Lower leg skin (tissue), 4 donors: ENCODE results near the gene CEACAM6. TPM values are rescaled to one million over a fixed set of nuclear protein-coding genes. Genes with fewer than 3 reads are reported as not detected.

Experiments used
- DNase-seq, 2 donors: peaks; one replicate each; pipeline ENCODE4 v3.0.0-alpha.2; 2019; ENCODE audit warnings: low spot score in 2 of 2
- H3K4me3 ChIP-seq: fragments of 200-600 bp; sonication (generic); 2 replicates; pipeline ENCODE4 v1.5.1; 2017; ENCODE audit warnings: mild to moderate bottlenecking, low read depth; ENCODE audit not compliant: poor library complexity, severe bottlenecking
- POLR2A ChIP-seq, 2 donors: fragments of 450-650 bp; IDR thresholded peaks; one replicate each; pipeline ENCODE4 v1.6.1; 2016 to 2017; ENCODE audit warnings: antibody characterized with exemption in 2 of 2, mild to moderate bottlenecking in 1 of 2, moderate library complexity in 1 of 2
- WGBS, 2 donors: methylation state at CpG; one replicate each; pipeline ENCODE4 v1.1.5; 2018; 5-methylcytosine and 5-hydroxymethylcytosine counted together
- intact Hi-C: fragments of 100-400 bp; cut with DNase I; formaldehyde crosslinking; loops from one replicate; pipeline ENCODE4 v1.15.0; 2023; ENCODE audit warnings: low total_unique reads
- total RNA-seq, 4 donors: library from RNA; depleted of rRNA; stranded (reverse); fragments of >200 nt; gene quantifications; one replicate each; pipeline ENCODE4 v1.1.0, GENCODE V29; 2016
- TF ChIP-seq, protein P1 (sequence below), 3 donors: fragments of 450-650 bp; IDR thresholded peaks; one replicate each; pipeline ENCODE4 v1.5.1; 2016; ENCODE audit warnings: antibody characterized with exemption in 3 of 3, mild to moderate bottlenecking in 3 of 3, moderate library complexity in 2 of 3

The CEACAM6 gene
- total RNA-seq, 4 donors from 2014 or later = 2.6 to 23.1 (median 14.5) TPM

- intact Hi-C loops = no loop called here
- H3K4me3 ChIP-seq = no peak overlapping the region
- WGBS, 2 donors = 72 to 84% methylated on average over 2 of the region's 2 CpGs
- TF ChIP-seq, protein P1, sequence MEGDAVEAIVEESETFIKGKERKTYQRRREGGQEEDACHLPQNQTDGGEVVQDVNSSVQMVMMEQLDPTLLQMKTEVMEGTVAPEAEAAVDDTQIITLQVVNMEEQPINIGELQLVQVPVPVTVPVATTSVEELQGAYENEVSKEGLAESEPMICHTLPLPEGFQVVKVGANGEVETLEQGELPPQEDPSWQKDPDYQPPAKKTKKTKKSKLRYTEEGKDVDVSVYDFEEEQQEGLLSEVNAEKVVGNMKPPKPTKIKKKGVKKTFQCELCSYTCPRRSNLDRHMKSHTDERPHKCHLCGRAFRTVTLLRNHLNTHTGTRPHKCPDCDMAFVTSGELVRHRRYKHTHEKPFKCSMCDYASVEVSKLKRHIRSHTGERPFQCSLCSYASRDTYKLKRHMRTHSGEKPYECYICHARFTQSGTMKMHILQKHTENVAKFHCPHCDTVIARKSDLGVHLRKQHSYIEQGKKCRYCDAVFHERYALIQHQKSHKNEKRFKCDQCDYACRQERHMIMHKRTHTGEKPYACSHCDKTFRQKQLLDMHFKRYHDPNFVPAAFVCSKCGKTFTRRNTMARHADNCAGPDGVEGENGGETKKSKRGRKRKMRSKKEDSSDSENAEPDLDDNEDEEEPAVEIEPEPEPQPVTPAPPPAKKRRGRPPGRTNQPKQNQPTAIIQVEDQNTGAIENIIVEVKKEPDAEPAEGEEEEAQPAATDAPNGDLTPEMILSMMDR (IDR thresholded peaks at IDR 0.05) = no peak
- TF ChIP-seq POLR2A (IDR thresholded peaks at IDR 0.05) = no peak
- no peak for DNase-seq
These were observed 47.4 kb downstream of the CEACAM6 start for GRCh38 chr19:41802770-41803169.

DNA sequence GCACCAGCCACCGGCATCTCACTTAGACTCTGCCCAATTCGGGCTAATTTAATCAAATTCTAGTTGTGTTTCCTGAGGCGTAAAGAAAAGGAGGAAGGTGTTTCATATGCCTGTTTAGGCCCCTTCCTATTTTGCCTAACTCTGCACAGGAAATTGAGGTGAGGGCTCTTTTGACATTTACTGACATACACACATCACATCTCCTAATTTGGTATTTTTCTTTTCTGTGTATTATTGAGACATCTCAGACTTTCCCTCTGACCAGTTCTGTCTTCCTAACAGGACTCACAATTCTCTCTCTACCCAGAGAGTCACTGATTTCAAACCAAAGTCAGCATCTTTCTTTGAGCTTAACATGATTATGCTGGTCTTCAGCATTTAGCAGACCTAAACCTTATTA is 49.0 kb downstream of the CEACAM6 start:
- no peak for DNase-seq
- no peak overlapping the region for H3K4me3 ChIP-seq
- intact Hi-C loops = no loop called here
- TF ChIP-seq POLR2A (IDR thresholded peaks at IDR 0.05) = no peak
- TF ChIP-seq, protein P1 (IDR thresholded peaks at IDR 0.05) = no peak
- 79 to 90% methylated on average over 3 of the region's 3 CpGs for WGBS, 2 donors

DNA sequence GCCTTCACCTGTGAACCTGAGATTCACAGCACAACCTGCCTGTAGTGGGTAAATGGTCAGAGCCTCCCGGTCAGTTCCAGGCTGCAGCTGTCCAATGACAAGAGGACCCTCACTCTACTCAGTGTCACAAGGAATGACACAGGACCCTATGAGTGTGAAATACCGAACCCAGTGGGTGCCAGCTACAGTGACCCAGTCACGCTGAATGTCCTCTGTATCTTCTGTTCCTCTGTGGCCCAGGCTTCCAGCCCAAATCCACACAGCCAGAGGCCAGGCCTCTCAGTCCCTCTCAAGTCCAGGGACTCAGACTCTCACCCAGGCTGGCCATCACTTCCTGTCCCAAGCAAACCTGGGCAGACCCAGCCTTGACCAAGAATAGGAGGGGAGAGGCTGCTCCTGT is 51.8 kb downstream of the CEACAM6 start:
- intact Hi-C loops = no loop called here
- no peak for TF ChIP-seq POLR2A (IDR thresholded peaks at IDR 0.05)
- TF ChIP-seq, protein P1 (IDR thresholded peaks at IDR 0.05) = no peak
- H3K4me3 ChIP-seq = no peak overlapping the region
- 82 to 85% methylated on average over 3 of the region's 3 CpGs for WGBS, 2 donors
- DNase-seq = no peak

GRCh38 chr19:41808663-41809566 is 53.6 kb downstream of the CEACAM6 start:
- DNase-seq = peak in 1 of 2 donors; percentile 26
- WGBS, 2 donors = 67 to 70% methylated on average over 16 of the region's 16 CpGs
- H3K4me3 ChIP-seq = no peak overlapping the region
- TF ChIP-seq POLR2A (IDR thresholded peaks at IDR 0.05) = no peak
- TF ChIP-seq, protein P1 (IDR thresholded peaks at IDR 0.05) = no peak
- intact Hi-C loops = no loop called here

GRCh38 chr19:41810301-41810700 is 55.0 kb downstream of the CEACAM6 start:
- no peak overlapping the region for H3K4me3 ChIP-seq
- no peak for TF ChIP-seq POLR2A (IDR thresholded peaks at IDR 0.05)
- TF ChIP-seq, protein P1 (IDR thresholded peaks at IDR 0.05) = no peak
- intact Hi-C loops = no loop called here
- WGBS, 2 donors = 62 to 66% methylated on average over 4 of the region's 4 CpGs
- no peak for DNase-seq
